K562 (cell line): ENCODE measurements around the gene SLX9.

Source experiments
- ARID2 ChIP-seq: fragments of 450-650 bp; IDR thresholded peaks from 2 replicates; pipeline ENCODE4 v1.6.1; 2017; ENCODE audit warnings: antibody characterized with exemption, mild to moderate bottlenecking
- EP300 ChIP-seq: IDR thresholded peaks from 2 replicates; pipeline ENCODE4 v1.6.1; 2012; ENCODE audit warnings: low read length, improper control_type of control experiment
- MAZ ChIP-seq, 2 experiments: fragments of 450-650 bp in 1 of 2; sonication (generic) in 1 of 2; formaldehyde crosslinking; IDR thresholded peaks in 1 of 2; conservative IDR thresholded peaks in 1 of 2; 2 replicates each; pipeline versions ENCODE4 v1.4.0 to v1.5.0; 2020; ENCODE audit warnings: mild to moderate bottlenecking in 1 of 2, missing genetic modification reagents in 1 of 2
- MYC ChIP-seq, 2 experiments: fragments of 250-450 bp in 1 of 2; sonication (Bioruptor Pico) in 1 of 2; IDR thresholded peaks; 2 replicates each; pipeline versions ENCODE4 v1.5.1 to v1.6.1; 2012 to 2021; ENCODE audit warnings: low read depth in 2 of 2, borderline replicate concordance in 1 of 2, improper control_type of control experiment in 1 of 2, low read length in 1 of 2, mild to moderate bottlenecking in 1 of 2, moderate library complexity in 1 of 2
- NR1H2 ChIP-seq: sonication (generic); formaldehyde crosslinking; IDR thresholded peaks from 2 replicates; pipeline ENCODE4 v1.4.0; 2020; ENCODE audit warnings: mild to moderate bottlenecking, missing genetic modification reagents
- SIN3A ChIP-seq, 2 experiments: fragments of 150-350 bp in 1 of 2; IDR thresholded peaks; 2 replicates each; pipeline ENCODE4 v1.6.1; 2011 to 2016; ENCODE audit warnings: borderline replicate concordance in 2 of 2, low read depth in 2 of 2, low read length in 2 of 2, mild to moderate bottlenecking in 2 of 2, moderate library complexity in 2 of 2; ENCODE audit not compliant: control insufficient read depth in 1 of 2
- TGIF2 ChIP-seq: sonication (generic); formaldehyde crosslinking; IDR thresholded peaks from 2 replicates; pipeline ENCODE4 v1.8.1; 2022; ENCODE audit warnings: mild to moderate bottlenecking, missing genetic modification reagents, moderate library complexity
- ZC3H11A ChIP-seq: IDR thresholded peaks from 2 replicates; pipeline ENCODE4 v1.6.1; 2012; ENCODE audit warnings: low read depth, low read length, improper control_type of control experiment
- TF ChIP-seq, protein P1 (sequence below): sonication (generic); formaldehyde crosslinking; IDR thresholded peaks from 2 replicates; pipeline ENCODE4 v1.8.0; 2022; ENCODE audit warnings: mild to moderate bottlenecking, missing genetic modification reagents
- TF ChIP-seq, protein P2 (sequence below), 3 experiments: IDR thresholded peaks in 2 of 3; conservative IDR thresholded peaks in 1 of 3; 2 replicates each; pipeline ENCODE4 v1.5.1; 2011 to 2012; ENCODE audit warnings: low read length in 3 of 3, mild to moderate bottlenecking in 3 of 3, control low read depth in 2 of 3, improper control_type of control experiment in 1 of 3, inconsistent platforms in 1 of 3, low read depth in 1 of 3, mixed read lengths in 1 of 3, moderate library complexity in 1 of 3; ENCODE audit not compliant: insufficient read depth in 2 of 3

DNA sequence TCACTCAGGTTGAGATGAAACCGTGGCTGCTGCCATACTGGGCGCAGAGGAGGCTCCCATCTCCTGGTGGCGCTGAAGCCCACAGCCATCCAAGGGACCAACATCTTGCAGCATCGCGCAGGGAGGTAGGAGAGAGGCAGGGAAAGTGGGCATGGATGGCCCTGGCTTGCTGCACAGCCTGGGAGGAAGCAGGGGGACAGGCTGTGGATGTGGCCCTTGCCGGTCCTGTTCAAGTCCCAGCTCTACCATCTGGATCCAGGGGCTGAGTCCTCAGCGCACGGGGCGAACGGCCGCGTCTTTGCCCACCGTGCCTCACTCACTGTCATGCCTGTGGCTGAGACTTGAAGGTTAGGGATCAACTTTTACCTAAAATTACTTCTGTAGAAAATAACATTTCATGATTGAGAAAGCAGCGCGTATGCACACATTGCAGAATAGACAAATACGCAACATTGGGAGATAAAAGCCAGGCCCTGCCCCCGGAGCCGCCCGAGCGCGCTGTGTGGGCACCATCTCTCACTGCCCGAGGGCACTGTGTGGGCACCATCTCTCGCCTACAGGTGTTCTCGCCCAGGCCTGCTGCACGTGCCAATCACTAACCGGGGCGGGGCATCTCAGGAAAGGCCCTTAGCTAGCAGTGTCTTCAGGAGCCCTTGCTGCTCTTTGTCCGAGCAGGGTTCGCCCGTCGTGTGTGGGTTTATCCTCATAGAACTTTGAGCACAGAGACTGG lies 11.5 kb downstream of the SLX9 start:
- no peak for TF ChIP-seq MYC (IDR thresholded peaks at IDR 0.05; ENCODE audit: low read depth, low read length)
- no peak for TF ChIP-seq MYC (CRISPR knock-in tag; IDR thresholded peaks at IDR 0.05; ENCODE audit: borderline replicate concordance, low read depth)
- no peak for TF ChIP-seq ARID2
- no peak for TF ChIP-seq SIN3A (IDR thresholded peaks at IDR 0.05; ENCODE audit: borderline replicate concordance in 2 of 2, control insufficient read depth in 1 of 2, low read depth in 2 of 2, low read length in 2 of 2)
- no peak for TF ChIP-seq TGIF2
- no peak for TF ChIP-seq MAZ (CRISPR knock-in tag; conservative IDR thresholded peaks at IDR 0.05 in 1 of 2, IDR thresholded peaks at IDR 0.05 in 1 of 2)
- no peak for TF ChIP-seq ZC3H11A
- TF ChIP-seq, protein P1, sequence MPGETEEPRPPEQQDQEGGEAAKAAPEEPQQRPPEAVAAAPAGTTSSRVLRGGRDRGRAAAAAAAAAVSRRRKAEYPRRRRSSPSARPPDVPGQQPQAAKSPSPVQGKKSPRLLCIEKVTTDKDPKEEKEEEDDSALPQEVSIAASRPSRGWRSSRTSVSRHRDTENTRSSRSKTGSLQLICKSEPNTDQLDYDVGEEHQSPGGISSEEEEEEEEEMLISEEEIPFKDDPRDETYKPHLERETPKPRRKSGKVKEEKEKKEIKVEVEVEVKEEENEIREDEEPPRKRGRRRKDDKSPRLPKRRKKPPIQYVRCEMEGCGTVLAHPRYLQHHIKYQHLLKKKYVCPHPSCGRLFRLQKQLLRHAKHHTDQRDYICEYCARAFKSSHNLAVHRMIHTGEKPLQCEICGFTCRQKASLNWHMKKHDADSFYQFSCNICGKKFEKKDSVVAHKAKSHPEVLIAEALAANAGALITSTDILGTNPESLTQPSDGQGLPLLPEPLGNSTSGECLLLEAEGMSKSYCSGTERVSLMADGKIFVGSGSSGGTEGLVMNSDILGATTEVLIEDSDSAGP: no peak
- TF ChIP-seq, protein P2, sequence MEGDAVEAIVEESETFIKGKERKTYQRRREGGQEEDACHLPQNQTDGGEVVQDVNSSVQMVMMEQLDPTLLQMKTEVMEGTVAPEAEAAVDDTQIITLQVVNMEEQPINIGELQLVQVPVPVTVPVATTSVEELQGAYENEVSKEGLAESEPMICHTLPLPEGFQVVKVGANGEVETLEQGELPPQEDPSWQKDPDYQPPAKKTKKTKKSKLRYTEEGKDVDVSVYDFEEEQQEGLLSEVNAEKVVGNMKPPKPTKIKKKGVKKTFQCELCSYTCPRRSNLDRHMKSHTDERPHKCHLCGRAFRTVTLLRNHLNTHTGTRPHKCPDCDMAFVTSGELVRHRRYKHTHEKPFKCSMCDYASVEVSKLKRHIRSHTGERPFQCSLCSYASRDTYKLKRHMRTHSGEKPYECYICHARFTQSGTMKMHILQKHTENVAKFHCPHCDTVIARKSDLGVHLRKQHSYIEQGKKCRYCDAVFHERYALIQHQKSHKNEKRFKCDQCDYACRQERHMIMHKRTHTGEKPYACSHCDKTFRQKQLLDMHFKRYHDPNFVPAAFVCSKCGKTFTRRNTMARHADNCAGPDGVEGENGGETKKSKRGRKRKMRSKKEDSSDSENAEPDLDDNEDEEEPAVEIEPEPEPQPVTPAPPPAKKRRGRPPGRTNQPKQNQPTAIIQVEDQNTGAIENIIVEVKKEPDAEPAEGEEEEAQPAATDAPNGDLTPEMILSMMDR (IDR thresholded peaks at IDR 0.05 in 2 of 3, conservative IDR thresholded peaks at IDR 0.05 in 1 of 3; ENCODE audit: insufficient read depth in 2 of 3, low read depth in 1 of 3, low read length in 3 of 3): no peak
- no peak for TF ChIP-seq EP300
- TF ChIP-seq NR1H2 (CRISPR knock-in tag): no peak
